Measurements from ENCODE around the gene PTH1R.
A peak's percentile ranks its signal among the peaks of the same experiment; 100 is the strongest.

The PTH1R gene

GRCh38 chr3:46926039-46926438 is 48.5 kb downstream of the PTH1R start:
- DNase-seq (ENCODE audit: low spot score): no peak
- in situ Hi-C loops (cut with MboI; ENCODE audit: low pct_unique_long_range_greater_than_20kb, low sequenced_read_pairs, unreplicated experiment): no loop called here
- TF ChIP-seq CTCF (IDR thresholded peaks at IDR 0.05; ENCODE audit: extremely low read depth, insufficient read depth, missing control alignments): no peak

- DNase-seq (ENCODE audit: low spot score): no peak
- no peak for TF ChIP-seq CTCF (IDR thresholded peaks at IDR 0.05; ENCODE audit: extremely low read depth, insufficient read depth, missing control alignments)
- in situ Hi-C loops (cut with MboI; ENCODE audit: low pct_unique_long_range_greater_than_20kb, low sequenced_read_pairs, unreplicated experiment): no loop called here
Measured at GRCh38 chr3:46926447-46926846, 48.9 kb downstream of the PTH1R start.

- in situ Hi-C loops (cut with MboI; ENCODE audit: low pct_unique_long_range_greater_than_20kb, low sequenced_read_pairs, unreplicated experiment): no loop called here
Measured at GRCh38 chr3:46926871-46927717, 49.6 kb downstream of the PTH1R start.

GRCh38 chr3:46927718-46928073 is 50.2 kb downstream of the PTH1R start:
- no peak for TF ChIP-seq CTCF (IDR thresholded peaks at IDR 0.05; ENCODE audit: extremely low read depth, insufficient read depth, missing control alignments)
- DNase-seq (ENCODE audit: low spot score): no peak
- in situ Hi-C loops (cut with MboI; ENCODE audit: low pct_unique_long_range_greater_than_20kb, low sequenced_read_pairs, unreplicated experiment): no loop called here

More at GRCh38 chr3:46926871-46927717, 49.6 kb downstream of the PTH1R start:
- TF ChIP-seq CTCF (IDR thresholded peaks at IDR 0.05; ENCODE audit: extremely low read depth, insufficient read depth, missing control alignments): no peak
- DNase-seq (ENCODE audit: low spot score): peak; percentile 86

- TF ChIP-seq CTCF (IDR thresholded peaks at IDR 0.05; ENCODE audit: extremely low read depth, insufficient read depth, missing control alignments): no peak
- in situ Hi-C loops (cut with MboI; ENCODE audit: low pct_unique_long_range_greater_than_20kb, low sequenced_read_pairs, unreplicated experiment): no loop called here
- DNase-seq (ENCODE audit: low spot score): no peak
Measured at GRCh38 chr3:46928282-46928681, 50.8 kb downstream of the PTH1R start.

- DNase-seq (ENCODE audit: low spot score): no peak
- TF ChIP-seq CTCF (IDR thresholded peaks at IDR 0.05; ENCODE audit: extremely low read depth, insufficient read depth, missing control alignments): no peak
- in situ Hi-C loops (cut with MboI; ENCODE audit: low pct_unique_long_range_greater_than_20kb, low sequenced_read_pairs, unreplicated experiment): no loop called here
Measured at GRCh38 chr3:46929324-46929723, 51.8 kb downstream of the PTH1R start.
